ENCODE results near the gene GNAI2. TPM values are rescaled to one million over a fixed set of nuclear protein-coding genes. Genes with fewer than 3 reads are reported as not detected.

GNAI2 gene
- total RNA-seq, 1 experiment from 2014 or later, result 62.0 TPM

GRCh38 chr3:50264964-50265485 lies 29.0 kb downstream of the GNAI2 start:
- peak overlapping the region; percentile 44 for H3K4me3 Mint-ChIP-seq (ENCODE audit: unreplicated experiment)
- H3K27me3 ChIP-seq (replicated peaks; ENCODE audit: control insufficient read depth, insufficient read depth, low read length), result no peaks in the 10 kb centered on the region
- ChIA-PET CTCF (interaction anchor here (0.5 to 1.9 kb wide), 17 partner anchors 19 to 816 kb away, joined by 3 to 13 read pairs (median 5); partner anchors contain the start of genes GNAI2, HYAL3 and NAA80), POLR2A (interaction anchor here (0.5 to 1.2 kb wide), 10 partner anchors 12 to 453 kb away, joined by 3 to 11 read pairs (median 6); partner anchors contain the start of genes GNAI2, HEMK1 and IFRD2)
- no TSS peak for BruUV-seq (replicated peaks)
- H3K36me3 Mint-ChIP-seq (ENCODE audit: insufficient read depth, unreplicated experiment), result peaks cover 13% of the 10 kb centered on the region
- H3K36me3 ChIP-seq (ENCODE audit: control insufficient read depth, insufficient read depth, low read length), result no peaks in the 10 kb centered on the region
- H3K27me3 Mint-ChIP-seq (ENCODE audit: insufficient read depth, unreplicated experiment), result no peaks in the 10 kb centered on the region
- H3K4me3 ChIP-seq (ENCODE audit: low read depth, low read length), result no peak overlapping the region
- H3K27ac Mint-ChIP-seq (ENCODE audit: unreplicated experiment), result peak overlapping the region; percentile 96
- H3K9me3 ChIP-seq, result no peaks in the 10 kb centered on the region
- DNase-seq, result no peak
- H3K4me1 ChIP-seq, result peaks cover 65% of the 10 kb centered on the region
- peaks cover 42% of the 10 kb centered on the region for H3K4me1 Mint-ChIP-seq (ENCODE audit: low read depth, unreplicated experiment)
- no peaks in the 10 kb centered on the region for H3K9me3 Mint-ChIP-seq (ENCODE audit: unreplicated experiment)
- TF ChIP-seq CTCF (IDR thresholded peaks at IDR 0.05; ENCODE audit: insufficient read depth in 1 of 2, low read depth in 1 of 2, low read length in 1 of 2, severe bottlenecking in 1 of 2, unreplicated experiment in 1 of 2), result no peak
- intact Hi-C loops (cut with micrococcal nuclease; ENCODE audit: unreplicated experiment), result loop anchor here (1.0 to 2.0 kb wide), 2 partner anchors 8 to 34 kb away; partner anchors contain the start of genes HYAL3 and NAA80

GRCh38 chr3:50265571-50265970 lies 29.6 kb downstream of the GNAI2 start:
- H3K27me3 Mint-ChIP-seq (ENCODE audit: insufficient read depth, unreplicated experiment), result no peaks in the 10 kb centered on the region
- Histone ChIP-seq H3K27me3 (replicated peaks; ENCODE audit: control insufficient read depth, insufficient read depth, low read length) (no peaks in the 10 kb centered on the region), H3K9me3 (no peaks in the 10 kb centered on the region), H3K36me3 (ENCODE audit: control insufficient read depth, insufficient read depth, low read length) (no peaks in the 10 kb centered on the region), H3K4me1 (peaks cover 67% of the 10 kb centered on the region), H3K4me3 (ENCODE audit: low read depth, low read length) (no peak overlapping the region)
- no peaks in the 10 kb centered on the region for H3K9me3 Mint-ChIP-seq (ENCODE audit: unreplicated experiment)
- intact Hi-C loops (cut with micrococcal nuclease; ENCODE audit: unreplicated experiment), result loop anchor here (2.0 kb wide), 1 partner anchor 33 kb away; the partner anchor contains the start of genes HYAL3 and NAA80
- ChIA-PET POLR2A (no interaction called here), CTCF (no interaction called here)
- DNase-seq, result no peak
- H3K36me3 Mint-ChIP-seq (ENCODE audit: insufficient read depth, unreplicated experiment), result peaks cover 11% of the 10 kb centered on the region
- BruUV-seq (replicated peaks), result no TSS peak
- no peak for TF ChIP-seq CTCF (IDR thresholded peaks at IDR 0.05; ENCODE audit: insufficient read depth in 1 of 2, low read depth in 1 of 2, low read length in 1 of 2, severe bottlenecking in 1 of 2, unreplicated experiment in 1 of 2)
- H3K4me1 Mint-ChIP-seq (ENCODE audit: low read depth, unreplicated experiment), result peaks cover 42% of the 10 kb centered on the region
- peak overlapping the region; percentile 53 for H3K27ac Mint-ChIP-seq (ENCODE audit: unreplicated experiment)
- H3K4me3 Mint-ChIP-seq (ENCODE audit: unreplicated experiment), result no peak overlapping the region

GRCh38 chr3:50266017-50266416 lies 30.0 kb downstream of the GNAI2 start:
- DNase-seq, result no peak
- ChIA-PET CTCF (no interaction called here), POLR2A (no interaction called here)
- BruUV-seq (replicated peaks), result no TSS peak
- no peaks in the 10 kb centered on the region for H3K27me3 ChIP-seq (replicated peaks; ENCODE audit: control insufficient read depth, insufficient read depth, low read length)
- Mint-ChIP-seq H3K4me1 (ENCODE audit: low read depth, unreplicated experiment) (peaks cover 42% of the 10 kb centered on the region), H3K27ac (ENCODE audit: unreplicated experiment) (peak overlapping the region; percentile 53), H3K36me3 (ENCODE audit: insufficient read depth, unreplicated experiment) (peaks cover 11% of the 10 kb centered on the region), H3K4me3 (ENCODE audit: unreplicated experiment) (no peak overlapping the region), H3K9me3 (ENCODE audit: unreplicated experiment) (no peaks in the 10 kb centered on the region), H3K27me3 (ENCODE audit: insufficient read depth, unreplicated experiment) (no peaks in the 10 kb centered on the region)
- TF ChIP-seq CTCF (IDR thresholded peaks at IDR 0.05; ENCODE audit: insufficient read depth in 1 of 2, low read depth in 1 of 2, low read length in 1 of 2, severe bottlenecking in 1 of 2, unreplicated experiment in 1 of 2), result no peak
- no peaks in the 10 kb centered on the region for H3K36me3 ChIP-seq (ENCODE audit: control insufficient read depth, insufficient read depth, low read length)
- intact Hi-C loops (cut with micrococcal nuclease; ENCODE audit: unreplicated experiment), result no loop called here
- peaks cover 67% of the 10 kb centered on the region for H3K4me1 ChIP-seq
- no peak overlapping the region for H3K4me3 ChIP-seq (ENCODE audit: low read depth, low read length)
- H3K9me3 ChIP-seq, result no peaks in the 10 kb centered on the region
